IMR-90 (cell line): Measurements from ENCODE around the gene TOMM40L. TPM values are rescaled to one million over a fixed set of nuclear protein-coding genes. Genes with fewer than 3 reads are reported as not detected.

Experiments used
- ATAC-seq: fragments of 200-7000 bp; cut with Tn5 transposase; 2 replicates; pipeline ENCODE4 v1.9.1; 2020; ENCODE audit warnings: low read depth, mild to moderate bottlenecking, moderate library complexity
- BruUV-seq: library from RNA; stranded (reverse); fragments of 400-500 nt; replicated peaks from 2 replicates; lab custom pipeline; 2021; lab: Mats Ljungman, UMichigan
- CTCF ChIA-PET: fragments of 300-600 bp; formaldehyde crosslinking; extraction: SDS; loops from one replicate; lab custom pipeline; 2021; ENCODE audit warnings: antibody characterized with exemption; lab: Yijun Ruan, JAX
- POLR2A ChIA-PET: fragments of 300-600 bp; sonication (Branson Sonifier 250); formaldehyde crosslinking; loops from one replicate; lab custom pipeline; 2022; ENCODE audit warnings: antibody characterized with exemption; ENCODE audit not compliant: unreplicated experiment; lab: Charles Lee
- DNase-seq: peaks from one replicate; pipeline ENCODE4 v3.0.0; 2013
- H2AFZ ChIP-seq: replicated peaks from 2 replicates; pipeline ENCODE3; 2013; ENCODE audit warnings: low read length, mild to moderate bottlenecking; ENCODE audit not compliant: poor library complexity
- H2AK5ac ChIP-seq: 2 replicates; pipeline ENCODE4 v1.6.1; 2013; ENCODE audit warnings: low read depth, low read length, inconsistent platforms
- H2AK9ac ChIP-seq: replicated peaks from 2 replicates; pipeline ENCODE3; 2013; ENCODE audit warnings: mild to moderate bottlenecking, low read depth, low read length, moderate library complexity; ENCODE audit not compliant: poor library complexity
- H2BK120ac ChIP-seq: 2 replicates; pipeline ENCODE4 v1.6.1; 2013; ENCODE audit warnings: low read depth, low read length, inconsistent platforms
- H2BK15ac ChIP-seq: 3 replicates; pipeline ENCODE4 v1.6.1; 2013; ENCODE audit warnings: low read depth, low read length, inconsistent platforms
- H2BK20ac ChIP-seq: 2 replicates; pipeline ENCODE4 v1.6.1; 2013; ENCODE audit warnings: low read depth, mild to moderate bottlenecking, inconsistent platforms, low read length, moderate library complexity
- H2BK5ac ChIP-seq: 2 replicates; pipeline ENCODE4 v1.6.1; 2013; ENCODE audit warnings: mild to moderate bottlenecking, low read depth, low read length, inconsistent platforms; ENCODE audit not compliant: poor library complexity, severe bottlenecking
- H3K14ac ChIP-seq: replicated peaks from 2 replicates; pipeline ENCODE4 v1.6.1; 2013; ENCODE audit warnings: low read depth, low read length, inconsistent platforms
- H3K18ac ChIP-seq: 2 replicates; pipeline ENCODE4 v1.6.1; 2013; ENCODE audit warnings: low read depth, low read length, control low read depth
- H3K23ac ChIP-seq: 2 replicates; pipeline ENCODE4 v1.6.1; 2013; ENCODE audit warnings: low read depth, low read length, inconsistent platforms
- H3K27ac ChIP-seq: 2 replicates; pipeline ENCODE4 v1.5.1; 2013; ENCODE audit warnings: mild to moderate bottlenecking, control low read depth, low read length; ENCODE audit not compliant: insufficient read depth
- H3K27me3 ChIP-seq: 2 replicates; pipeline ENCODE4 v1.6.1; 2013; ENCODE audit warnings: low read length; ENCODE audit not compliant: control insufficient read depth, insufficient read depth
- H3K36me3 ChIP-seq: 2 replicates; pipeline ENCODE4 v1.6.1; 2013; ENCODE audit warnings: low read length, mixed read lengths; ENCODE audit not compliant: control insufficient read depth, insufficient read depth
- H3K4ac ChIP-seq: 2 replicates; pipeline ENCODE4 v1.6.1; 2013; ENCODE audit warnings: low read depth, low read length, inconsistent platforms
- H3K4me1 ChIP-seq: 2 replicates; pipeline ENCODE4 v1.6.1; 2013; ENCODE audit warnings: low read length, mixed read lengths; ENCODE audit not compliant: control insufficient read depth, insufficient read depth
- H3K4me2 ChIP-seq: 2 replicates; pipeline ENCODE4 v1.6.1; 2013; ENCODE audit warnings: low read depth, mild to moderate bottlenecking, control low read depth, low read length, moderate library complexity
- H3K4me3 ChIP-seq: 2 replicates; pipeline ENCODE4 v1.5.1; 2013; ENCODE audit warnings: low read depth, mild to moderate bottlenecking, control low read depth, low read length, moderate library complexity; ENCODE audit not compliant: insufficient read depth
- H3K56ac ChIP-seq: 2 replicates; pipeline ENCODE4 v1.6.1; 2013; ENCODE audit warnings: low read length, inconsistent platforms; ENCODE audit not compliant: insufficient read depth; ENCODE audit errors: extremely low read depth
- H3K79me1 ChIP-seq, 2 experiments: 2 replicates each; pipeline ENCODE4 v1.6.1; 2013; ENCODE audit warnings: low read length in 2 of 2, inconsistent platforms in 1 of 2, low read depth in 1 of 2
- H3K9ac ChIP-seq: 2 replicates; pipeline ENCODE4 v1.6.1; 2013; ENCODE audit warnings: low read depth, low read length, control low read depth
- H3K9me1 ChIP-seq: 2 replicates; pipeline ENCODE4 v1.6.1; 2013; ENCODE audit warnings: low read length, inconsistent platforms; ENCODE audit not compliant: insufficient read depth
- H3K9me3 ChIP-seq: 2 replicates; pipeline ENCODE4 v1.6.1; 2013; ENCODE audit warnings: low read length; ENCODE audit not compliant: control insufficient read depth, insufficient read depth
- H4K20me1 ChIP-seq: 2 replicates; pipeline ENCODE4 v1.6.1; 2013; ENCODE audit warnings: low read length, inconsistent platforms; ENCODE audit not compliant: insufficient read depth
- H4K5ac ChIP-seq: 2 replicates; pipeline ENCODE4 v1.6.1; 2013; ENCODE audit warnings: mild to moderate bottlenecking, low read depth, low read length, control low read depth
- H4K8ac ChIP-seq, 2 experiments: 2 replicates each; pipeline ENCODE4 v1.6.1; 2013; ENCODE audit warnings: low read depth in 2 of 2, low read length in 2 of 2, control low read depth in 1 of 2, inconsistent platforms in 1 of 2
- H4K91ac ChIP-seq: 2 replicates; pipeline ENCODE4 v1.6.1; 2013; ENCODE audit warnings: low read depth, low read length, inconsistent platforms; ENCODE audit not compliant: insufficient read depth
- CEBPB ChIP-seq: IDR thresholded peaks from 2 replicates; pipeline ENCODE4 v1.6.1; 2012; ENCODE audit warnings: low read depth, low read length, improper control_type of control experiment
- MAZ ChIP-seq: IDR thresholded peaks from 2 replicates; pipeline ENCODE4 v1.6.1; 2012; ENCODE audit warnings: low read depth, mild to moderate bottlenecking, low read length, improper control_type of control experiment, moderate library complexity, borderline replicate concordance
- NFE2L2 ChIP-seq: fragments of 150-350 bp; IDR thresholded peaks from 2 replicates; pipeline ENCODE4 v1.6.1; 2016; ENCODE audit warnings: low read depth, mild to moderate bottlenecking, low read length
- RAD21 ChIP-seq: IDR thresholded peaks from 2 replicates; pipeline ENCODE4 v1.6.1; 2012; ENCODE audit warnings: low read length, improper control_type of control experiment
- WGBS, 2 experiments: methylation state at CpG; one replicate each; pipeline versions ENCODE4 v1.1.5 to v1.1.7; 2013; ENCODE audit warnings: missing lambda C conversion rate in 2 of 2; ENCODE audit not compliant: insufficient read length in 1 of 2; ENCODE audit errors: extremely low coverage in 2 of 2; 5-methylcytosine and 5-hydroxymethylcytosine counted together
- dilution Hi-C: fragments of 300-500 bp; cut with HindIII; formaldehyde crosslinking; loops from one replicate; pipeline ENCODE4 v1.14.3; 2018; ENCODE audit warnings: low sequenced_read_pairs; ENCODE audit not compliant: unreplicated experiment
- in situ Hi-C: fragments of 300-500 bp; cut with MboI; formaldehyde crosslinking; loops from 3 replicates; pipeline ENCODE4 v1.14.3; 2019; ENCODE audit warnings: low sequenced_read_pairs, inconsistent platforms, mixed read lengths
- intact Hi-C: fragments of 100-400 bp; cut with micrococcal nuclease; formaldehyde crosslinking; loops from 2 replicates; pipeline ENCODE4 v1.10.0; 2022
- polyA plus RNA-seq, 3 experiments: library from polyadenylated mRNA; depleted of rRNA; stranded (reverse); fragments of >200 nt; gene quantifications; 2 replicates each; pipeline ENCODE4 v1.2.3, GENCODE V29; 2012; ENCODE audit warnings: low replicate concordance in 1 of 3
- total RNA-seq: library from RNA; depleted of rRNA; stranded (reverse); fragments of >200 nt; gene quantifications from 2 replicates; pipeline ENCODE4 v1.2.3, GENCODE V29; 2012
- TF ChIP-seq, protein P1 (sequence below): fragments of 150-350 bp; IDR thresholded peaks from 2 replicates; pipeline ENCODE4 v1.6.1; 2017; ENCODE audit warnings: mild to moderate bottlenecking, antibody characterized with exemption, low read length, low read depth

Gene TOMM40L
- total and polyA plus RNA-seq, 2 of the 4 experiments (the other 2 are of a cell fraction) = 7.7 to 12.5 TPM

- TF ChIP-seq NFE2L2 (no peak), RAD21 (no peak)
These were observed 10.8 kb upstream of the TOMM40L start, which contains the start of gene FCER1G (continued) for GRCh38 chr1:161215076-161215475.

- peak overlapping the region; percentile 65 for H3K4ac ChIP-seq
- H3K4me1 ChIP-seq = peaks cover 11% of the 10 kb centered on the region
- H4K91ac ChIP-seq = peak overlapping the region; percentile 37
- peak overlapping the region; percentile 83 for H2AK9ac ChIP-seq
- peaks cover 14% of the 10 kb centered on the region for H3K9me1 ChIP-seq
- CTCF ChIA-PET = interaction anchor here (0.9 to 1.8 kb wide), 6 partner anchors 8 to 165 kb away, joined by 3 to 9 read pairs (median 4); partner anchors contain the start of genes PPOX and TOMM40L
- H3K9ac ChIP-seq = peak overlapping the region; percentile 18; the same call in 1 of the 2 replicates
- peak overlapping the region; percentile 63; the same call in 1 of the 2 replicates for H2BK120ac ChIP-seq
- no peaks in the 10 kb centered on the region for H4K20me1 ChIP-seq
- no peak overlapping the region for H2AK5ac ChIP-seq
- H3K27me3 ChIP-seq = no peaks in the 10 kb centered on the region
- H3K79me1 ChIP-seq = peaks cover 0 to 2% of the 10 kb centered on the region in 2 experiments; a peak in 1 of 4 replicates
- H3K27ac ChIP-seq = peak overlapping the region; percentile 64
- peak overlapping the region; percentile 71 for H3K14ac ChIP-seq
- H4K8ac ChIP-seq = peak overlapping the region; percentile 61 to 68
- peak overlapping the region; percentile 4; the same call in 1 of the 2 replicates for H3K4me2 ChIP-seq
- dilution Hi-C loops (no loop called here), intact Hi-C loops (no loop called here), in situ Hi-C loops (loop anchor here (10.0 kb wide), 1 partner anchor 528 kb away; the partner anchor contains the start of gene DUSP12)
- no peak overlapping the region for H3K4me3 ChIP-seq
- H3K23ac ChIP-seq = peak overlapping the region; percentile 64
- H2BK20ac ChIP-seq = peak overlapping the region; percentile 80; the same call in 1 of the 2 replicates
- H3K9me3 ChIP-seq = no peaks in the 10 kb centered on the region
- BruUV-seq = no TSS peak
- 62% methylated on average over 3 of the region's 7 CpGs; no CpG with 5 or more reads in 1 of the 2 experiments for WGBS, 2 experiments
- 0 out of 3 replicates have a peak overlapping the region, but pooled peaks have one; percentile 51 for H2BK15ac ChIP-seq
- ATAC-seq (peak; percentile 86), DNase-seq (peak; percentile 86)
- H3K36me3 ChIP-seq = peaks cover 24% of the 10 kb centered on the region
- POLR2A ChIA-PET = interaction anchor here (0.6 to 0.7 kb wide), 2 partner anchors 8 kb away, joined by 3 to 8 read pairs; partner anchors contain the start of gene TOMM40L
- peak overlapping the region; percentile 17; the same call in 1 of the 2 replicates for H3K18ac ChIP-seq
- 0 out of 2 replicates have a peak overlapping the region, but pooled peaks have one; percentile 14 for H3K56ac ChIP-seq
- H2AFZ ChIP-seq = peak overlapping the region; percentile 86
- H2BK5ac ChIP-seq = peak overlapping the region; percentile 59
- H4K5ac ChIP-seq = no peak overlapping the region
- TF ChIP-seq, protein P1, sequence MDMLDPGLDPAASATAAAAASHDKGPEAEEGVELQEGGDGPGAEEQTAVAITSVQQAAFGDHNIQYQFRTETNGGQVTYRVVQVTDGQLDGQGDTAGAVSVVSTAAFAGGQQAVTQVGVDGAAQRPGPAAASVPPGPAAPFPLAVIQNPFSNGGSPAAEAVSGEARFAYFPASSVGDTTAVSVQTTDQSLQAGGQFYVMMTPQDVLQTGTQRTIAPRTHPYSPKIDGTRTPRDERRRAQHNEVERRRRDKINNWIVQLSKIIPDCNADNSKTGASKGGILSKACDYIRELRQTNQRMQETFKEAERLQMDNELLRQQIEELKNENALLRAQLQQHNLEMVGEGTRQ = peak; percentile 75
- TF ChIP-seq MAZ (no peak), CEBPB (peak; percentile 80)
These were observed 8.7 kb upstream of the TOMM40L start for GRCh38 chr1:161216945-161217712.
